Measurements from ENCODE around the gene ZNF646. TPM values are rescaled to one million over a fixed set of nuclear protein-coding genes. Genes with fewer than 3 reads are reported as not detected.

Gene ZNF646
- total RNA-seq, 1 donor = 18.5 TPM

- Histone ChIP-seq H4K20me1 (ENCODE audit: insufficient read depth, low read length) (no peaks in the 10 kb centered on the region), H3K4me1 (ENCODE audit: insufficient read depth, low read length) (peaks cover 13% of the 10 kb centered on the region), H2AFZ (ENCODE audit: low read length) (no peak overlapping the region), H3K4me3 (ENCODE audit: insufficient read depth, low read length) (no peak overlapping the region), H3K79me2 (ENCODE audit: insufficient read depth, low read length) (peaks cover 74% of the 10 kb centered on the region), H3K9me3 (ENCODE audit: low read depth, low read length) (no peaks in the 10 kb centered on the region), H3K27me3 (ENCODE audit: insufficient read depth, low read length) (no peaks in the 10 kb centered on the region), H3K36me3 (ENCODE audit: insufficient read depth, low read length) (peaks cover 35% of the 10 kb centered on the region), H3K27ac (ENCODE audit: low read depth, low read length) (peak overlapping the region; percentile 94), H3K4me2 (ENCODE audit: insufficient read depth, low read length) (peak overlapping the region; percentile 65)
- DNase-seq (ENCODE audit: insufficient read length, low spot score, missing footprints) = peak; percentile 80
- no peak for TF ChIP-seq CTCF (IDR thresholded peaks at IDR 0.05; ENCODE audit: extremely low read depth, low read depth, low read length)
Observed at GRCh38 chr16:31063843-31064611, 10.2 kb upstream of the ZNF646 start.

DNA sequence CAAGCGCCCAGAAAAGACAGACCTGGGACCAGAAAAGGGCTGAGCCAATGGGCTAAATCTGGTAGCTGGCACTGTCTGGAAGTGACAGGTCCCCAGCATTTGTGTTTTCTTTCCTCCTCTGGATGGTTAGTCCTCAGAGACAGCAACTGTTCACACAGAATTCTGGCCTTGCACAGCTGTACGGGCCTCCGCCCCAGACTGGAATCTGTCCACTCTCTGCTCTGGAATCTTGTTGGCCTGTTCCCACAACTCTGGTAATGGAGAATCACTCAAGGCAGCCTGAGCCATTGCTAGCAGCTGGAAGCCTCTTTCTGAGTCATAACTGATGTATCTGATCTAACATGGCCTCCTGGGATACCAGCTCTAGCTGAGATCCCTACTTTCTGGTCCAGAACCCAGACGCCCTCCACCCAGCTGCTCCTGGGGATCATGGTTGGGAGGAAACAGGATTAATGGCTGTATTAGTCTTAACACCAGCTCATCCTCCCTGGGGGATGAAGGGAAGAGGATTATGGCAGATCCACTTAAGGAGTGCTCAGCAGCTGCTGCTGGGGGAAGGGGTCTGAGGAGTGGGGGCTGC, 9.2 kb upstream of the ZNF646 start:
- peak overlapping the region; percentile 19 for H3K4me3 ChIP-seq (ENCODE audit: insufficient read depth, low read length)
- H4K20me1 ChIP-seq (ENCODE audit: insufficient read depth, low read length) = no peaks in the 10 kb centered on the region
- H2AFZ ChIP-seq (ENCODE audit: low read length) = peak overlapping the region; percentile 64
- H3K4me1 ChIP-seq (ENCODE audit: insufficient read depth, low read length) = peaks cover 13% of the 10 kb centered on the region
- no peak for TF ChIP-seq CTCF (IDR thresholded peaks at IDR 0.05; ENCODE audit: extremely low read depth, low read depth, low read length)
- H3K27ac ChIP-seq (ENCODE audit: low read depth, low read length) = peak overlapping the region; percentile 94
- peak; percentile 99 for DNase-seq (ENCODE audit: insufficient read length, low spot score, missing footprints)
- H3K27me3 ChIP-seq (ENCODE audit: insufficient read depth, low read length) = no peaks in the 10 kb centered on the region
- H3K9me3 ChIP-seq (ENCODE audit: low read depth, low read length) = no peaks in the 10 kb centered on the region
- H3K36me3 ChIP-seq (ENCODE audit: insufficient read depth, low read length) = peaks cover 30% of the 10 kb centered on the region
- peak overlapping the region; percentile 65 for H3K4me2 ChIP-seq (ENCODE audit: insufficient read depth, low read length)
- peaks cover 76% of the 10 kb centered on the region for H3K79me2 ChIP-seq (ENCODE audit: insufficient read depth, low read length)

DNA sequence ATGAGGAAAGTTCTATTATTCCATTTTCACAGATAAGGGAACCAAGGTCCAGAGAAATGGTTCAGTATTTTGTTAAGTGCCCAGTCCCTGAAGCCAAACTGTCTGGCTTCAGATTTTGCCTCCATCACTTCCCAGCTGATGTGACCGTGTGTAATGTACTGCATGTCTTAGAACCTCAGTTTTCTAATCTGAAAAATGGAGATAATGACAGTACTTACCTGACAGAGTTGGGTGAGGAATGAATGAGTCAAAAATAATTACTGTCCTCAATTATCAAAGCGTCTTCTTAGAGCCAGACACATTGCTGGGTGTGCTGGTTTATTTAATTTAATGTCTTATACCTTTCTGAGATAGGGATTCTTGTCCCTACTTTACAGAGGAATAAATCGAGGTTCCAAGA, 6.9 kb upstream of the ZNF646 start:
- H3K4me2 ChIP-seq (ENCODE audit: insufficient read depth, low read length) = no peak overlapping the region
- peak; percentile 54 for DNase-seq (ENCODE audit: insufficient read length, low spot score, missing footprints)
- H2AFZ ChIP-seq (ENCODE audit: low read length) = no peak overlapping the region
- no peaks in the 10 kb centered on the region for H3K27me3 ChIP-seq (ENCODE audit: insufficient read depth, low read length)
- peaks cover 8% of the 10 kb centered on the region for H3K36me3 ChIP-seq (ENCODE audit: insufficient read depth, low read length)
- no peak overlapping the region for H3K27ac ChIP-seq (ENCODE audit: low read depth, low read length)
- no peak for TF ChIP-seq CTCF (IDR thresholded peaks at IDR 0.05; ENCODE audit: extremely low read depth, low read depth, low read length)
- peaks cover 24% of the 10 kb centered on the region for H3K4me1 ChIP-seq (ENCODE audit: insufficient read depth, low read length)
- no peaks in the 10 kb centered on the region for H3K9me3 ChIP-seq (ENCODE audit: low read depth, low read length)
- peaks cover 77% of the 10 kb centered on the region for H3K79me2 ChIP-seq (ENCODE audit: insufficient read depth, low read length)
- no peak overlapping the region for H3K4me3 ChIP-seq (ENCODE audit: insufficient read depth, low read length)
- no peaks in the 10 kb centered on the region for H4K20me1 ChIP-seq (ENCODE audit: insufficient read depth, low read length)

DNA sequence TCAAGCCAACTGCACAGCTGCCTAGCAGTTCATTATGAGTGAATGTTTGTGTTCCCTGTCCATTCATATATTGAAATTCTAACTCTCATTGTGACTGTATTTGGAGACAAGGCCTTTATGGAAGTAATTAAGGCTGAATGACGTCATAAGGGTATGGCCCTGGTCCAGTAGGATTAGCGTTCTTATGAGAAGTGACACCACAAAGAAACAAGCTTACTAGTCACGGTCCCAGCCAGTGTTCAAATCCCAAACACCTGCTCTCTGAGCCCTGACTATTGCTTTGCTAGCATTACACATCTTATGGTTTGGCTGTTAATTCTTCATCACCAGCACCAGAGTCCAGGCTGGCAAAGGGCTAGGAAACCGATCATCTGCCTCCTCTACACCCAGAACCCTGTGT, 2.4 kb upstream of the ZNF646 start:
- DNase-seq (ENCODE audit: insufficient read length, low spot score, missing footprints) = peak; percentile 97
- Histone ChIP-seq H2AFZ (ENCODE audit: low read length) (no peak overlapping the region), H3K27me3 (ENCODE audit: insufficient read depth, low read length) (no peaks in the 10 kb centered on the region), H3K4me2 (ENCODE audit: insufficient read depth, low read length) (peak overlapping the region; percentile 98), H3K9me3 (ENCODE audit: low read depth, low read length) (no peaks in the 10 kb centered on the region), H3K4me1 (ENCODE audit: insufficient read depth, low read length) (peaks cover 22% of the 10 kb centered on the region), H3K79me2 (ENCODE audit: insufficient read depth, low read length) (peaks cover 84% of the 10 kb centered on the region), H3K27ac (ENCODE audit: low read depth, low read length) (peak overlapping the region; percentile 93), H3K4me3 (ENCODE audit: insufficient read depth, low read length) (peak overlapping the region; percentile 94), H4K20me1 (ENCODE audit: insufficient read depth, low read length) (peaks cover 3% of the 10 kb centered on the region), H3K36me3 (ENCODE audit: insufficient read depth, low read length) (peaks cover 7% of the 10 kb centered on the region)
- TF ChIP-seq CTCF (IDR thresholded peaks at IDR 0.05; ENCODE audit: extremely low read depth, low read depth, low read length) = no peak

Measured in osteoblast (primary cell).